ENCODE data around the gene BNIPL. TPM values are rescaled to one million over a fixed set of nuclear protein-coding genes. Genes with fewer than 3 reads are reported as not detected.

Gene BNIPL
- total and polyA plus RNA-seq, 2 of the 4 experiments (the other 2 are of a cell fraction), result under 0.01 to 0.38 TPM

DNA sequence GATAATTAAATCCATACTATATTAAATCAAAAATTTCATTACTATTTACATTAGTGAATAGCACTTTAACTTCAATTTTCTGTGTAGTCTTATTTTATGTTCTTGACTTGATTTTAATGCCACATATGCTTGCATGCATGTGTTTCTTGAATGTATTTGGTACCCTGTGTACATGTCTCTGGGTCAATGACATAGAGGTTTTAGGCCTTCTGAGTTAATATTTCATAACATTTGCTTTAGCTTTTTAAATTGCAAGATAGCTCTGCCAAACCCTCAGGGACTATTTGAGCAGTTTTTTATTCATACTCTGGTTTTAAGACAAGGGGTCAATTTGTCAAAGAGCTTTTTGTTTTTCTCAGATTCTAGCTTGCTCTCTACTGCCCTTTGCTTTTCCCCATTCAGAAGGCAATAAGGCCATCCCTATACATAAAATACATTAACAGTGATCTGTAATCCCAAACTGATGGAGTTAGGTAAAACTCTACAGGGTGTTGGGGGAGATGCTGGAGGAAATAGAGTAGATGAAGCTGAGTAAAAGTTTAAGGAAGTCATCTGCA, 28.8 kb downstream of the BNIPL start:
- Histone ChIP-seq H3K9ac (ENCODE audit: low read depth, low read length) (no peak overlapping the region), H4K91ac (ENCODE audit: insufficient read depth, low read depth, low read length) (no peak overlapping the region), H4K20me1 (ENCODE audit: insufficient read depth, low read length) (no peaks in the 10 kb centered on the region), H3K23ac (ENCODE audit: low read depth, low read length) (no peak overlapping the region), H3K4me3 (ENCODE audit: insufficient read depth, low read depth, low read length) (no peak overlapping the region), H2BK120ac (ENCODE audit: low read depth, low read length) (no peak overlapping the region), H3K9me3 (ENCODE audit: control insufficient read depth, insufficient read depth, low read length) (no peaks in the 10 kb centered on the region), H2BK5ac (ENCODE audit: low read depth, low read length, poor library complexity, severe bottlenecking) (no peak overlapping the region), H4K8ac (ENCODE audit: low read depth in 2 of 2, low read length in 2 of 2) (no peak overlapping the region), H3K4me2 (ENCODE audit: low read depth, low read length) (no peak overlapping the region), H4K5ac (ENCODE audit: low read depth, low read length) (no peak overlapping the region), H3K27me3 (ENCODE audit: control insufficient read depth, insufficient read depth, low read length) (no peaks in the 10 kb centered on the region), H3K14ac (replicated peaks; ENCODE audit: low read depth, low read length) (no peak overlapping the region), H2AFZ (replicated peaks; ENCODE audit: low read length, poor library complexity) (no peak overlapping the region), H3K36me3 (ENCODE audit: control insufficient read depth, insufficient read depth, low read length) (peaks cover 6% of the 10 kb centered on the region; the same call in 1 of the 2 replicates), H3K9me1 (ENCODE audit: insufficient read depth, low read length) (no peaks in the 10 kb centered on the region; the same call in 1 of the 2 replicates), H2AK9ac (replicated peaks; ENCODE audit: low read depth, low read length, poor library complexity) (no peak overlapping the region), H3K18ac (ENCODE audit: low read depth, low read length) (no peak overlapping the region), H2BK20ac (ENCODE audit: low read depth, low read length) (no peak overlapping the region), H3K79me1 (ENCODE audit: low read depth in 1 of 2, low read length in 2 of 2) (peaks cover 14 to 51% of the 10 kb centered on the region in 2 experiments), H2AK5ac (ENCODE audit: low read depth, low read length) (no peak overlapping the region), H3K4ac (ENCODE audit: low read depth, low read length) (no peak overlapping the region), H3K4me1 (ENCODE audit: control insufficient read depth, insufficient read depth, low read length) (peaks cover 6% of the 10 kb centered on the region; the same call in 1 of the 2 replicates), H2BK15ac (ENCODE audit: low read depth, low read length) (no peak overlapping the region), H3K56ac (ENCODE audit: extremely low read depth, insufficient read depth, low read length) (no peak overlapping the region), H3K27ac (ENCODE audit: insufficient read depth, low read length) (no peak overlapping the region)
- in situ Hi-C loops (cut with MboI; ENCODE audit: low sequenced_read_pairs) (no loop called here), dilution Hi-C loops (cut with HindIII; ENCODE audit: low sequenced_read_pairs, unreplicated experiment) (no loop called here), intact Hi-C loops (cut with micrococcal nuclease) (no loop called here)
- no TSS peak for BruUV-seq (replicated peaks)
- ChIA-PET CTCF (interaction anchor here (0.6 kb wide), 1 partner anchor 51 kb away, joined by 3 read pairs; no protein-coding TSS in a partner anchor), POLR2A (ENCODE audit: unreplicated experiment) (no interaction called here)
- TF ChIP-seq FOS (IDR thresholded peaks at IDR 0.05; ENCODE audit: low read depth, low read length), result no peak
- no peak for TF ChIP-seq MXI1 (IDR thresholded peaks at IDR 0.05; ENCODE audit: borderline replicate concordance, low read depth, low read length)
- no peak for TF ChIP-seq POLR2A (IDR thresholded peaks at IDR 0.05; ENCODE audit: low read depth, low read length)
- TF ChIP-seq, protein P1, sequence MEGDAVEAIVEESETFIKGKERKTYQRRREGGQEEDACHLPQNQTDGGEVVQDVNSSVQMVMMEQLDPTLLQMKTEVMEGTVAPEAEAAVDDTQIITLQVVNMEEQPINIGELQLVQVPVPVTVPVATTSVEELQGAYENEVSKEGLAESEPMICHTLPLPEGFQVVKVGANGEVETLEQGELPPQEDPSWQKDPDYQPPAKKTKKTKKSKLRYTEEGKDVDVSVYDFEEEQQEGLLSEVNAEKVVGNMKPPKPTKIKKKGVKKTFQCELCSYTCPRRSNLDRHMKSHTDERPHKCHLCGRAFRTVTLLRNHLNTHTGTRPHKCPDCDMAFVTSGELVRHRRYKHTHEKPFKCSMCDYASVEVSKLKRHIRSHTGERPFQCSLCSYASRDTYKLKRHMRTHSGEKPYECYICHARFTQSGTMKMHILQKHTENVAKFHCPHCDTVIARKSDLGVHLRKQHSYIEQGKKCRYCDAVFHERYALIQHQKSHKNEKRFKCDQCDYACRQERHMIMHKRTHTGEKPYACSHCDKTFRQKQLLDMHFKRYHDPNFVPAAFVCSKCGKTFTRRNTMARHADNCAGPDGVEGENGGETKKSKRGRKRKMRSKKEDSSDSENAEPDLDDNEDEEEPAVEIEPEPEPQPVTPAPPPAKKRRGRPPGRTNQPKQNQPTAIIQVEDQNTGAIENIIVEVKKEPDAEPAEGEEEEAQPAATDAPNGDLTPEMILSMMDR (conservative IDR thresholded peaks at IDR 0.05; ENCODE audit: low read depth, low read length), result no peak
- TF ChIP-seq RAD21 (IDR thresholded peaks at IDR 0.05; ENCODE audit: low read length), result no peak
- TF ChIP-seq, protein P2, sequence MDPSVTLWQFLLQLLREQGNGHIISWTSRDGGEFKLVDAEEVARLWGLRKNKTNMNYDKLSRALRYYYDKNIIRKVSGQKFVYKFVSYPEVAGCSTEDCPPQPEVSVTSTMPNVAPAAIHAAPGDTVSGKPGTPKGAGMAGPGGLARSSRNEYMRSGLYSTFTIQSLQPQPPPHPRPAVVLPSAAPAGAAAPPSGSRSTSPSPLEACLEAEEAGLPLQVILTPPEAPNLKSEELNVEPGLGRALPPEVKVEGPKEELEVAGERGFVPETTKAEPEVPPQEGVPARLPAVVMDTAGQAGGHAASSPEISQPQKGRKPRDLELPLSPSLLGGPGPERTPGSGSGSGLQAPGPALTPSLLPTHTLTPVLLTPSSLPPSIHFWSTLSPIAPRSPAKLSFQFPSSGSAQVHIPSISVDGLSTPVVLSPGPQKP (IDR thresholded peaks at IDR 0.05; ENCODE audit: borderline replicate concordance, low read depth, low read length), result no peak
- no peak for TF ChIP-seq RCOR1 (IDR thresholded peaks at IDR 0.05; ENCODE audit: insufficient replicate concordance, low read length)
- no peak for TF ChIP-seq CHD1 (IDR thresholded peaks at IDR 0.05; ENCODE audit: low read depth, low read length)
- no peak for TF ChIP-seq NFE2L2 (IDR thresholded peaks at IDR 0.05; ENCODE audit: low read depth, low read length)
- TF ChIP-seq, protein P3, sequence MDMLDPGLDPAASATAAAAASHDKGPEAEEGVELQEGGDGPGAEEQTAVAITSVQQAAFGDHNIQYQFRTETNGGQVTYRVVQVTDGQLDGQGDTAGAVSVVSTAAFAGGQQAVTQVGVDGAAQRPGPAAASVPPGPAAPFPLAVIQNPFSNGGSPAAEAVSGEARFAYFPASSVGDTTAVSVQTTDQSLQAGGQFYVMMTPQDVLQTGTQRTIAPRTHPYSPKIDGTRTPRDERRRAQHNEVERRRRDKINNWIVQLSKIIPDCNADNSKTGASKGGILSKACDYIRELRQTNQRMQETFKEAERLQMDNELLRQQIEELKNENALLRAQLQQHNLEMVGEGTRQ (IDR thresholded peaks at IDR 0.05; ENCODE audit: low read depth, low read length), result no peak
- TF ChIP-seq SMC3 (IDR thresholded peaks at IDR 0.05; ENCODE audit: low read depth, low read length), result no peak
- TF ChIP-seq MAZ (IDR thresholded peaks at IDR 0.05; ENCODE audit: borderline replicate concordance, low read depth, low read length), result no peak
- TF ChIP-seq RFX5 (IDR thresholded peaks at IDR 0.05; ENCODE audit: low read depth, low read length), result no peak
- no peak for TF ChIP-seq MAFK (IDR thresholded peaks at IDR 0.05; ENCODE audit: low read depth, low read length)
- ATAC-seq (ENCODE audit: low read depth) (no peak), DNase-seq (no peak)
